ENCODE results near the gene MMP20.

GRCh38 chr11:102620179-102620578 is 5.0 kb downstream of the MMP20 start:
- no peak for TF ChIP-seq ZNF274 (IDR thresholded peaks at IDR 0.05; ENCODE audit: low read length)
- TF ChIP-seq ZNF274 (tag by site-specific recombination; IDR thresholded peaks at IDR 0.05; ENCODE audit: borderline replicate concordance) = no peak
- TF ChIP-seq ZEB2 (tag by site-specific recombination; IDR thresholded peaks at IDR 0.05) = no peak
- no peak for TF ChIP-seq ZBTB20 (tag by site-specific recombination; IDR thresholded peaks at IDR 0.05)
- no peak for TF ChIP-seq REST (tag by site-specific recombination; IDR thresholded peaks at IDR 0.05)
- TF ChIP-seq ZNF112 (tag by site-specific recombination; IDR thresholded peaks at IDR 0.05) = no peak

Data from HEK293 (cell line).